GM12878 (cell line): ENCODE data around the gene AP2S1. TPM values are rescaled to one million over a fixed set of nuclear protein-coding genes. Genes with fewer than 3 reads are reported as not detected.

ENCODE experiments used
- ATAC-seq: fragments of 200-7000 bp; cut with Tn5 transposase; 3 replicates; pipeline ENCODE4 v1.9.1; 2020; ENCODE audit warnings: mild to moderate bottlenecking, moderate library complexity
- BruUV-seq: library from RNA; stranded (reverse); fragments of 400-500 nt; replicated peaks from 2 replicates; lab custom pipeline; 2021; lab: Mats Ljungman, UMichigan
- CTCF ChIA-PET: fragments of 300-600 bp; sonication (Branson Sonifier 250); formaldehyde crosslinking; extraction: SDS; loops from one replicate; lab custom pipeline; 2021; ENCODE audit warnings: inconsistent platforms; lab: Yijun Ruan, JAX
- POLR2A ChIA-PET: fragments of 350-600 bp; formaldehyde crosslinking; extraction: SDS; loops from one replicate; lab custom pipeline; 2021; ENCODE audit warnings: inconsistent platforms; lab: Charles Lee
- RAD21 ChIA-PET: fragments of 300-600 bp; sonication (Branson Sonifier 250); formaldehyde crosslinking; loops from one replicate; lab custom pipeline; 2023; ENCODE audit warnings: antibody characterized with exemption; ENCODE audit not compliant: unreplicated experiment; lab: Charles Lee
- SMC1A ChIA-PET: fragments of 300-600 bp; sonication (Branson Sonifier 250); formaldehyde crosslinking; loops from one replicate; lab custom pipeline; 2023; ENCODE audit not compliant: unreplicated experiment, uncharacterized antibody; lab: Charles Lee
- DNase-seq: peaks from one replicate; pipeline ENCODE4 v3.0.0-alpha.2; 2011; ENCODE audit warnings: low read depth, low spot score
- FAIRE-seq: peaks from 3 replicates; lab custom pipeline; 2011; peaks lifted over from hg19 to GRCh38; lab: Jason Lieb, UNC
- H2AFZ ChIP-seq: 2 replicates; pipeline ENCODE4 v1.6.0; 2011; ENCODE audit warnings: low read depth, low read length, control low read depth; ENCODE audit not compliant: control insufficient read depth
- H3K27ac ChIP-seq: 2 replicates; pipeline ENCODE4 v1.5.1; 2011; ENCODE audit warnings: control low read depth; ENCODE audit not compliant: control insufficient read depth, insufficient read depth
- H3K27me3 ChIP-seq, 2 experiments: replicated peaks in 1 of 2; 2 replicates each; pipeline versions ENCODE4 v1.6.0 to v1.6.1; 2011; ENCODE audit warnings: low read length in 1 of 2; ENCODE audit not compliant: control insufficient read depth in 2 of 2, insufficient read depth in 2 of 2
- H3K36me3 ChIP-seq, 2 experiments: 2 replicates each; pipeline ENCODE4 v1.5.1; 2011; ENCODE audit warnings: low read length in 1 of 2; ENCODE audit not compliant: control insufficient read depth in 2 of 2, insufficient read depth in 2 of 2
- H3K4me1 ChIP-seq: 2 replicates; pipeline ENCODE4 v1.6.1; 2011; ENCODE audit warnings: mild to moderate bottlenecking, low read length, moderate library complexity, mixed read lengths; ENCODE audit not compliant: control insufficient read depth, insufficient read depth
- H3K4me2 ChIP-seq: 2 replicates; pipeline ENCODE4 v1.6.0; 2011; ENCODE audit warnings: control low read depth; ENCODE audit not compliant: control insufficient read depth, insufficient read depth
- H3K4me3 ChIP-seq: fragments of 200-600 bp; sonication (generic); 2 replicates; pipeline ENCODE4 v1.5.1; 2016
- H3K79me2 ChIP-seq: 2 replicates; pipeline ENCODE4 v1.6.0; 2011; ENCODE audit warnings: low read length; ENCODE audit not compliant: control insufficient read depth, insufficient read depth
- H3K9ac ChIP-seq: 2 replicates; pipeline ENCODE4 v1.8.0; 2011; ENCODE audit warnings: low read length, control low read depth, mixed read lengths; ENCODE audit not compliant: control insufficient read depth, insufficient read depth
- H3K9me3 ChIP-seq: replicated peaks from 3 replicates; pipeline ENCODE4 v1.5.1; 2011; ENCODE audit warnings: mild to moderate bottlenecking, low read length; ENCODE audit not compliant: control insufficient read depth, insufficient read depth
- H4K20me1 ChIP-seq: 2 replicates; pipeline ENCODE4 v1.6.0; 2011; ENCODE audit not compliant: control insufficient read depth, insufficient read depth
- CHD2 ChIP-seq: IDR thresholded peaks from 2 replicates; pipeline ENCODE4 v1.6.1; 2011; ENCODE audit warnings: low read depth, low read length, improper control_type of control experiment, borderline replicate concordance
- EED ChIP-seq: sonication (generic); IDR thresholded peaks from 2 replicates; pipeline ENCODE4 v1.6.1; 2016; ENCODE audit warnings: antibody characterized with exemption, low read depth
- FOXM1 ChIP-seq: IDR thresholded peaks from 2 replicates; pipeline ENCODE4 v1.6.1; 2012; ENCODE audit warnings: low read depth, mild to moderate bottlenecking, inconsistent platforms, low read length, moderate library complexity
- JUNB ChIP-seq: IDR thresholded peaks from 2 replicates; pipeline ENCODE4 v1.6.1; 2016; ENCODE audit warnings: antibody characterized with exemption, mild to moderate bottlenecking
- MEF2B ChIP-seq: fragments of 450-650 bp; IDR thresholded peaks from 2 replicates; pipeline ENCODE4 v1.6.1; 2018; ENCODE audit warnings: mild to moderate bottlenecking, moderate library complexity; ENCODE audit not compliant: partially characterized antibody, poor library complexity, severe bottlenecking
- MTA3 ChIP-seq: IDR thresholded peaks from 2 replicates; pipeline ENCODE4 v1.6.1; 2012; ENCODE audit warnings: low read length, inconsistent platforms, borderline replicate concordance
- PML ChIP-seq: IDR thresholded peaks from 2 replicates; pipeline ENCODE4 v1.6.1; 2012; ENCODE audit warnings: low read length, inconsistent platforms
- STAT1 ChIP-seq: fragments of 450-650 bp; conservative IDR thresholded peaks from 2 replicates; pipeline ENCODE4 v1.6.1; 2014; ENCODE audit warnings: antibody characterized with exemption, mild to moderate bottlenecking
- ZNF274 ChIP-seq: IDR thresholded peaks from one replicate; pipeline ENCODE4 v1.8.0; 2011; ENCODE audit not compliant: insufficient read length, insufficient read depth
- ZZZ3 ChIP-seq: IDR thresholded peaks from 2 replicates; pipeline ENCODE4 v1.6.1; 2011; ENCODE audit warnings: low read depth; ENCODE audit not compliant: control insufficient read depth, insufficient read length
- WGBS: methylation state at CpG from one replicate; pipeline ENCODE4 v1.1.6; 2016; ENCODE audit warnings: low lambda C conversion rate; ENCODE audit not compliant: insufficient replicate concordance, insufficient coverage; ENCODE audit errors: missing lambda C conversion rate; 5-methylcytosine and 5-hydroxymethylcytosine counted together
- in situ Hi-C: fragments of 300-500 bp; cut with MboI; formaldehyde crosslinking; loops from 9 replicates; pipeline ENCODE4 v1.14.3; 2018; ENCODE audit warnings: mixed read lengths
- intact Hi-C: fragments of 100-400 bp; cut with micrococcal nuclease; formaldehyde crosslinking; loops from one replicate; pipeline ENCODE4 v1.14.2; 2022; ENCODE audit not compliant: unreplicated experiment
- polyA plus RNA-seq, 11 experiments: library from polyadenylated mRNA; depleted of rRNA in 4 of 11; unstranded in 6 of 11; stranded (reverse) in 5 of 11; fragments of >200 nt; fragmentation: Nextera tagmentation in 4 of 11; fragmentation: Illumina TruSeq in 1 of 11; extraction: Ambion mirVana in 4 of 11; extraction: Trizol in 1 of 11; gene quantifications; 1 replicate in 1 of 11; 2 replicates in 10 of 11; pipeline versions ENCODE4 v1.2.1 to v1.2.3, GENCODE V29; 2011 to 2016; ENCODE audit warnings: inconsistent platforms in 2 of 11, missing spikeins in 2 of 11, low read depth in 1 of 11
- total RNA-seq, 4 experiments: library from RNA; depleted of rRNA in 3 of 4; stranded (reverse); fragments of >200 nt in 3 of 4; fragmentation: Illumina TruSeq in 1 of 4; extraction: Trizol in 1 of 4; gene quantifications; 2 replicates each; pipeline versions ENCODE4 v1.2.1 to v1.2.3, GENCODE V29; 2013 to 2021

The AP2S1 gene
- total and polyA plus RNA-seq, 10 of the 15 experiments (the other 5 are each of a cell fraction or from before 2014, with no cell fraction given): 10.8 to 239 (median 104) TPM

- in situ Hi-C loops: no loop called here
- no peak for ATAC-seq
- Histone ChIP-seq H3K4me1 (peaks cover 12% of the 10 kb centered on the region), H3K27me3 (no peaks in the 10 kb centered on the region), H3K9me3 (no peaks in the 10 kb centered on the region), H3K4me2 (peak overlapping the region; percentile 68), H2AFZ (no peak overlapping the region), H3K4me3 (0 out of 2 replicates have a peak overlapping the region, but pooled peaks have one; percentile 1), H3K79me2 (peaks cover 29% of the 10 kb centered on the region), H3K27ac (peak overlapping the region; percentile 51), H4K20me1 (no peaks in the 10 kb centered on the region; the same call in 1 of the 2 replicates), H3K36me3 (no peaks in the 10 kb centered on the region), H3K9ac (no peak overlapping the region)
- ChIA-PET POLR2A (interaction anchor here (1.0 to 1.2 kb wide), 2 partner anchors 13 to 24 kb away, joined by 3 to 4 read pairs; no protein-coding TSS in a partner anchor), SMC1A (interaction anchor here (1.0 to 2.6 kb wide), 2 partner anchors 19 kb away, joined by 5 to 9 read pairs; no protein-coding TSS in a partner anchor), RAD21 (no interaction called here), CTCF (interaction anchor here (1.4 to 1.6 kb wide), 3 partner anchors 44 to 126 kb away, joined by 3 read pairs; no protein-coding TSS in a partner anchor)
- peak; percentile 70 for FAIRE-seq
- TF ChIP-seq PML: 0 out of 2 replicates have a peak, but pooled peaks have one; percentile 27
- peak; percentile 54 for TF ChIP-seq JUNB
- no peak for TF ChIP-seq CHD2
- TF ChIP-seq EED: no peak
- no peak for TF ChIP-seq ZZZ3
- TF ChIP-seq STAT1: no peak
- peak; percentile 13; the same call in 1 of the 2 replicates for TF ChIP-seq FOXM1
- TF ChIP-seq ZNF274: no peak
- TF ChIP-seq MEF2B: no peak
- 0 out of 2 replicates have a peak, but pooled peaks have one; percentile 21 for TF ChIP-seq MTA3
- intact Hi-C loops: no loop called here
- no TSS peak for BruUV-seq
- no peak for DNase-seq
- WGBS: 1% methylated on average over 5 of the region's 5 CpGs
Measured at GRCh38 chr19:46886546-46887239, 36.0 kb upstream of the AP2S1 start.
